NCI-H526 treated with DMSO at 0.1 percent for 48 hours (cell line): ENCODE data around the gene SYNJ2.

Source experiments
- DNase-seq: peaks from one replicate; lab custom pipeline; 2025; lab: John Stamatoyannopoulos, UW

The SYNJ2 gene

DNA sequence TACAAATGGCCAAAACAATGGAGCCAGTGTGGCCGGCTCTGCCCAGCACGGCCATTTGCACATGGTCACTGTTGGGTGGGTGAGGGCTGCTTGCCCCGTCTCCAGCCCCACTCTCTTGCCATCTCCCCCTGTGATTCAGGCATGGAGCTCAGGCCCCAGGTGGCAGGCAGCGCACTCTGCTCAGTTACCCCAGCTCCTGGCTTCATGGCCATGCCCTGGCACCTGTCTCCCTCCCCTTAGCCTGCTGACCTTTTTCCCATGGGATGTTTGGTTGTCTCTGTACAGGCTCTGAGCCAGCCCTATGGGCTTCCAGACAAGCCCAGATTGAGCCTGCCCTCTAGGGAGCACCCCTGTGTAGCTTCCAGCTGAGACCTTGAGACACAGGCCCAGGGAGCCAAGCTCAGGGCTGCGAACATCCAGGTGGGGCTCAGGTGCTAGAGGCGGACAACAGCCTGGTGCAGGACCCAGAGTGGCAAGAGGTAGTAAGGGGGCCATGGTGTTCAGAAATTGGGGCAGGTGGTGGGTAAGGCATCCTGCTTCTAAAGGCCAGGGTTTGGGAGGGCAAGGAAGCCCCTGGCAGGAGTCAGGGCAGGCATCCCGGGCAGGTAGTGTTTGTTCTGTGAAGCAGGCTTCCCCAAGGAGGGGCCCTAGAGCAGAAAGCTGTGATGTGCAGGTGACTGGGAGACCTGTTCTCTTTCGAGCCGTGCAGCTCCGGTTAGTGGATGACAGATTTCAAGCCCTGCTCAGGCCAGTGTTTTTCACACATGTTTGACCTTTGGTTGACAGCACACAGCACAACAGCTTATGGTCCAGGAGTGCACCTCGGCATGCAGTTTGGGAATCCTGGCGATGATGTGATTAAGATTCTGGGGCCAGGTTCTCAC, 17.7 kb downstream of the SYNJ2 start:
- DNase-seq = no peak

DNA sequence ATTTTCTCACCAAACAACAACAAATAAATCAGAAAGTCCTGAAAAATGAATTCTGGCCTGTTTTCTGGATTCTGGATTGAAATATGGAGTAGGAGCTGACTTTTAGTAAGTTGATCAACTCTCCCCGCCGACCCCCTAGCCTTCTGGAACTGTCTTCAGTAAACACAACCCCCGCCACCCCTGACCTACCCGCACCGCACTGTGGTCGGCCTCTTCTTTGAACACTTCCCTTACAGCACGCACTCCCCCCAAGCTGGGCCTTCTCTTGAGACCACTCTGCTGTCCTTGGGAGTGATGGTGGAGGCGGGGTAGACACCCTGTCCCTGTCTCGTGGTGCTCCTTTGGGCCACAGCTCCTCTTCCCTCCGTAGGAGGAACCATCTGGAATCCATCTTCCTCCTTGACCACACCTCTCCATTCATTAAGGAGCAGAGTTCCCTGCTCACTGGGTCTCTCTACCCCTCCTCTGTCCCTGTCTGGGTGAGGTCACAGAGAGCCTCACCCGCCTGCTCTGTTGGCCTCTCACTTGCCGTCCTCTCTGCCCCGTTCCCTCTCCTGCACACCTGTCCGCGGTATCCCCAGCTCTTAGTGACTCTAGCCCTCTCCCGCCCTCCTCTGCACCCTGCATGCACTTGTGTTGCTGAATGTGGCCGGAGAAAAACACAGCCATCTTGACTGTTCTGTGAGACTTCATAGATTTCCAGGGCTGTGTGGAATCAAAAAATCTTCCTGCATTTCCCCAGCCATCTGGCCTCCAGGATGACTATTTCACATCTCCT, 19.1 kb downstream of the SYNJ2 start:
- DNase-seq = no peak

DNA sequence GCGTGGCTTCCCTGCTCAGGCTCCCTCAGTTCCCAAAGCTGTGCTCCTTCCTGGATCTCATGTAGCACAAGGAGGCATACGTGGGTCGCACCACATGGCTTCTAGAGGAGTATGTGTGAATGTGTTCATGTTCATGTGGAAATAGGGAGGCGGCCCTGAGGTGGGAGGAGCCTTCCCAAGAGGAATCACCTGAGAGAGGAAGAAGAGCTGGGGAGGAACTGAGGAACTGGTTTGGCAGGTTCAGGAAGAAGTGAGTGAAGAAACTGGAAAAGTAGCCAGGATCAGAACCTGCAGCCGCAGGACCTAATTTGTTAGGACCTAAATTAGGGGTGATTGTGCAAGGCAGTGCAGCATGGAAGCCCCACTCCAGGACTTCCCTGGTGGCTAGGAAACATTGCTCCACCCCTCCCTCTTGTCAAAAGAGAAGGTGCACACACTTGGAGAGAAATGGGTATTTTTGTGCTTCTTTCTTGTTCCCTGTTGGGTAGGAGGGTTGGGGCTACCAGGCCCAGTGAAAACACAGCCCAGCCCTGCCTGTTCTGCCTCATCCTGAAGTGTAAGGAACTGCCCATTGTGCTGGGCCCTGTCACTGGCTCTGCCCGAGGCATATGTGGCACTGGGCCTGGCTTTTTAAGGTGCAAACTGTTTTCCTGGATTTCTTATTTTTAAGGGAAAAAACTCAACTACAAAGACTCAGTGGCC, 20.7 kb downstream of the SYNJ2 start:
- no peak for DNase-seq

DNA sequence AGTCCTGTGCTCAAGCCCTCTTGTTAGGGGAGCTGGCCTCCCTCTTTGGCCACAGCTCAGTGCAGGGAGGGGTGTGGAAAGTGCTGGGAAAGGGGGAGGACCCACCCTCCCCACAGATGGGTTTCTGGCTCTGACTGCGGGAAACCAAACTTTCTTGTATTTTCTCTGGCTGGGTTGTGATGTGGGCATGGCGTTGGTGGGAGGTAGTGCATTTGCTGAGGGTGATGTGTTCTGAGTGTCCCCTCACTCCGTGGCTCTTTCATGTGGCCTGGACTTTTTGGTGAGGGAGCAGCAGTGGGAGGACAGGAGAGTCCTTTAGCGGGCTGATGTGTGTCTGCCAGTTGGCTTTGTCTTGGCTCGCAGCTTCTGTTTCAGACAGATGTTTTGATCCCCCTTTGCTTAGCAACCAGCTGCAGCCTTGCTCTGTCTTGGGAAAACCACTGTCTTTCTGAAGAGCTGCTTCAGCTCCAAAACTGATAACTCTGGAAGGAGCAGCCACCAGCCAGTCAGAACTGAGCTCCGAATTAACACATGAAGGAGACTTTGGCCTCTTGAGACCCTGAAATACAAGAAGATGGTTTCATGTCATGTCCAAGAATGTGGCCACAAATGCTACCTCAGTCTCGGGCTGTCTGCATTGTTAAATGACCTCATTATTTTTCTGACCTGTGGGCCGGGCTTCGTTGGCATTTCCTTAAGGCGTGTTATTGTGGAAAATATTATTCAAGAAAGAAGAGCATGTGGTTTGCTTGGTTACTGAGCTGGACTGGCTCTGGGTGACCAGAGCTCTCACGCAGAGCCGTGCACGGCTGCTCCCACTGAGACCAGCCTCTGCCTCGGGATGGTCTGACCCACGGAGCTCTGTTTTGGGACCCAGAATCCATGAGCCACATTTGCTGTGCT, 21.5 kb downstream of the SYNJ2 start:
- DNase-seq = no peak

DNA sequence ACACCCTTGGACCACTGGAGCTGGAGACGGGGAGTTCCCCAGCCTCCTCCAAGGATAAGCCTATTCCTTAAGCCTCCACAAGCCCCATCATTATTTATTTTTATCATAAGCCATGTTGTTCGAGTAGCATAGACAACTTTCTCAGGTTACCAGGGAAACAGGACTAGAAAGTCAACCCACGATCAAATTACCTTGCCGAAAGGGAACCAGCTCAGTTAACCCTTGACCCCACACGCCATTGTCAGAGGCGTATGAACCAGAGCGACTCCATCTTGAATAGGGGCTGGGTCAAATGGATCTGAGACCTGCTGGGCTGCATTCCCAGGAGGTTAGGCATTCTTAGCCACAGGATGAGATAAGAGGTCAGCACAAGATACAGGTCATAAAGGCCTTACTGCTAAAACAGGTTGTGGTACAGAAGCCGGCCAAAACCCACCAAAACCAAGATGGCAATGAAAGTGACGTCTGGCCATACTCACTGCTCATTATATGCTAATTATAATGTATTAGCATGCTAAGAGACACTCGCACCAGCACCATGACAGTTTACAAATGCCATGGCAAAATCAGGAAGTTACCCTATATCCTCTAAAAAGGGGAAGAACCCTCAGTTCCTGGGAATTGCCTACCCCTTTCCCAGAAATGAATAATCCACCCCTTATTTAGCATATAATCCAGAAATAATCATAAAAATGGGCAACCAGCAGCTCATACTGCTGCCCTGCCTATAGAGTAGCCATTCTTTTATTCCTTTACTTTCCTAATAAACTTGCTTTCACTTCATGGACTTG, 22.4 kb downstream of the SYNJ2 start:
- no peak for DNase-seq

DNA sequence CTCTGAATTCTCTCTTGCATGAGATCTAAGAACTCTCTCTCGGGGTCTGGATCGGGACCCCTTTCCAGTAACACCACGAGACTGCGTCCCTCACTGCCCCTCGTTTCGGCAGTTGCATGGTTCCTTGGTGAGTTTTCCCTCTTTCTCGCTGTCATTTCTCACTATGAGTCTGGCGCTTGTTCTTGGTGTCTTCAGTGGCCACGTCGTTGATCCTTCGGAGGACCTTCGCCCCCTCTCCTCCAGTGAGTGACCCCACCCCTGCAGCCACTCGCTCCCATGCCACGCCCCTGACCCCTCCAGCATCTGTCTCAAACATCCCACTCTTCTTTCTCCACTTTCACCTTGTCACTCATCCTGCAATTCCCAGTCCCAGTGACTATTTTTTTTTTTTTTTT, 23.0 kb downstream of the SYNJ2 start:
- no peak for DNase-seq

DNA sequence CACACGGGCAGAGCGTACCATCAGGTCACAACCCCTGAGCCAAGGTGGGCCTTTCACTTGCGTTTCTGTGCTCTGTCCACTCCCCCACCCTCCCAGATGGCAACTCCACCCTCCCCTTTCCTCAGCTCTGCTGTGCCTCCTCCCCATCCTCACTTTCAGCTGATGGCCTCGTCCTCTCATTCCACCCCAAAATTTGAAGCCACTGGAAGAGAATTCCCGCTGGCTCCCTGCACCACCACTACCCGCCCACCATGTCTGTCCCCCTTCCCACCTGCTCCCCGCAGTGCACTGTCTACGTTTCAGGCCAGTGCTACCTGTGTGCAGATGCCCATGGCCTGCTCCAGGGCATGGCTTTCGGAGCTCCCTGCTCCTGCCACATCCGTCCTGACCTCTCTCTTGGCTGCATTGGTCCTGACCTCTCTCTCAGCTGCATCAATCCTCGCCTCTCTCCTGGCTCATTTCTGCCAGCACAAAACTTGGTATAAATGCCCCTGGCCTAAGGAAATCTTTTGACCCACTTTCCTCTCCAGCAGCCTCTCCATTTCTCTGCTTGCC, 24.0 kb downstream of the SYNJ2 start:
- DNase-seq = no peak

DNA sequence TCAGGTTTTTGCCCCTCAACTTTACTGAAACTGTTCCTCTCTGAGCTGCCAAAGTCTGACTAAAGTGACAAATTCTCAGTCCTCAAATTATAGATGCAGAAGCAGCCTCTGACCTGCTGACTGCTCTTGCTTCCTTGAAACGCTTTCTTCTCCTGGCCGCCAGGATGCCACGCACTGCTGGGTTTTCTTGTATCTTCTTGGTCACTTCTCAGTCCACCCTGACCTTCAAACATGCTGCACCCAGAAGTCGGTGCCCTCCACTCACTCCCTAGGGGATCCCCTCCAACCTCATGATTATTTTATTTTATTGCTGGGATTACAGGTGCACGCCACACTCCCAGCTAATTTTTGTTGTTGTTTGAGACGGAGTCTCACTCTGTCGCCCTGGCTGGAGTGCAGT, 24.7 kb downstream of the SYNJ2 start:
- DNase-seq = no peak

DNA sequence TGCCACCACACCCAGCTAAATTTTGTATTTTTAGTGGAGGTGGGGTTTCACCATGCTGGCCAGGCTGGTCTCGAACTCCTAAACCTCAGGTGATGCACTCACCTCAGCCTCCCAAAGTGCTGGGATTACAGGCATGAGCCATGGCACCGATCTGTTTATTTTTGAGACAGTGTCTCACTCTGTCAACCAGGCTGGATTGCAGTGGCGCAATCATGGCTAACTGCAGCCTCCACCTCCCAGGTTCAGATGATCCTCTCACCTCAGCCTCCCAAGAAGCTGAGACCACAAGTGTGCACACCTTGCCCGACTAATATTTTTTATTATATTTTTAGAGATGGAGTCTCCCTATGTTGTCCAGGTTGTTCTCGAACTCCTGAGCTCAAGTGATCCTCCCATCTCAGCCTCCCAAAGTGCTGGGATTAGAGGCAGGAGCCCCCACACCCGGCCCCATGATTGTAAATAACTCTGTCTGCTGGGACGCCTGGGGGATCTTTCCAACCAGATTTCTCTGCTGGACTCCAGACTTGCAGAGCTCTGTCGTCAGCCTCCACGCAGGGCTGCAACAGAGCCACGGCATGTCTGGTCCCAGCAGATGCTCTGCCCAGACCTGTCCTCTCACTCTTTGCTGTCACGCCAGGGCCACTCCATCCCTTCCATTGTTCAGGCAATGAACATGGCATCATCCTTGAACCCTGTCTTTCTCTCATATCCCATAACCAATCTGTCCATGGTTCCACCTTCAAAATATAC, 25.3 kb downstream of the SYNJ2 start:
- no peak for DNase-seq

DNA sequence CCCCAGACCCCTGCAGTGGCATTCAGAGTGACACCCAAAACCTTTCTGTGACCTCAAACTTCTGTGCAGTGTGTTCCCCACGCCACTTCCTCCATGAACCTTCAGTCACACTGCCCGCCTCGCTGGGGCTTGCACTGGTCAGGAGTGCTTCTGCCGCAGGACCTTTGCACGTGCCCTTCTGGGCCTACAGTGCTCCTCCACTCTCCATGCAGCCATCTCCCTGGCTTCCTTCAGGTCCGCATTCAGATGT, 27.1 kb downstream of the SYNJ2 start:
- no peak for DNase-seq

DNA sequence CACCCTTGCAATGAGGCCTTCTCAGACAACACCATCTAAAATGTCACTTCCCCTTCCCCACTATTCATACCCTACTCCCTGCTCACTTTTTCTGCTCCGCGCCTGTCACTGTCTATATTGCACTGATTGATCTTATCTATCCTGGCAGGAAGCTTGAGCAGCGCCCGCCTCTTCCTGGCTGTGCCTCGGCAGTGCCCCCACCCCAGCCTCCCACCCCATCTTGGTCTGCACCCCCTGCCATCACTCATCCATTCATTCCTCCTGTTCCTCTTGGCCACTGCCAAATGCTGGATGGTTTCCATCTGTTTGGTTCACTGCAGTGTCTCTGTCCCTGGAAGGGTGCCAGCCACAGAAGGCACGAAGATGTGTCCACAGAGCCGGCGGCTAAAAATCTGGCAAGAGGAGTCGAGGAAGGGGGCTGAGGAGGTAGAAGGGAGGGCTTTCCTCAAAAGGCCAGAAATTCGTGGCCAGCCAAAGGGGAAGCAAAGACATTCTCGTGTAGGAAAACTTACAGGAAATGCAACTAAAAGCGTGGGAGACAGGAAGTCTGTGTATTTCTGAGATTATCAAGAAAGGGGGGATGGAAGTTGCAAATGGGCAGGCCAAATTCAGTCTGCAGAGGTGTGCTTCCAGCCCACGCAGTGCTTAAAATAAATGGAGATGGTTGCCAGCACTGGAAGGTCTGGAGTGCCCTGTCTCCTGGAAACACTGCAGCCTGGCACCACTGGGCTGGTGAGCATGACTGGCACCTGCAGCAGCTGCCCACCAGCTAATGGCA, 27.6 kb downstream of the SYNJ2 start:
- DNase-seq = no peak

DNA sequence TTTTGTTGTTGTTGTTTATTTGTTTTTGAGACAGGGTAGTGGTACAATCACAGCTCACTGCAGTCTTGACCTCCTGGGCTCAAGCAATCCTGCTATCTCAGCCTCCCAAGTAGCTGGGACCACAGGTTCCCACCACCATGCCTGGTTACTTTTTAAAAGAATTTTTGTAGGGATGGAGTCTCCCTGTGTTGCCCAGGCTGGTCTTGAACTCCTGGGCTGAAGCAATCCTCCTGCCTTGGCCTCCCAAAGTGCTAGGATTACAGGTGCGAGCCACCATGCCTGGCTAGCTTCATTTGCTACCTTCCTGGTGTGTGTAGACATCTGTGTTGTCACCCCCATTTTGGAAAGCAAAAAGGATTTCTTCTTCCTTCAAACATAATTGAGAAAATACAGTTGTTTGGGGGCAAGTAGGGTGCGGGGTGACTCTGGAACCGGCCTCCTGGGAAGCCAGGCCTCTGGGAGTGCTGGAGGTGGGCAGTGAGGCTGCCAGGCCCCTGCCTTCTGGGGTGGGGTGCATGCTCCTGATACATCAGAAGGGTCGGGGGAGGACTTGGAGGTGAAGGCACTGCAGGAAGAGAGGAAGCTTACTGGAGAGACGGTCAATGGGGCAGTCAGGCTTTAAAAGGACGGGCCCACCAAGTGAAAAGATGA, 28.4 kb downstream of the SYNJ2 start:
- no peak for DNase-seq

DNA sequence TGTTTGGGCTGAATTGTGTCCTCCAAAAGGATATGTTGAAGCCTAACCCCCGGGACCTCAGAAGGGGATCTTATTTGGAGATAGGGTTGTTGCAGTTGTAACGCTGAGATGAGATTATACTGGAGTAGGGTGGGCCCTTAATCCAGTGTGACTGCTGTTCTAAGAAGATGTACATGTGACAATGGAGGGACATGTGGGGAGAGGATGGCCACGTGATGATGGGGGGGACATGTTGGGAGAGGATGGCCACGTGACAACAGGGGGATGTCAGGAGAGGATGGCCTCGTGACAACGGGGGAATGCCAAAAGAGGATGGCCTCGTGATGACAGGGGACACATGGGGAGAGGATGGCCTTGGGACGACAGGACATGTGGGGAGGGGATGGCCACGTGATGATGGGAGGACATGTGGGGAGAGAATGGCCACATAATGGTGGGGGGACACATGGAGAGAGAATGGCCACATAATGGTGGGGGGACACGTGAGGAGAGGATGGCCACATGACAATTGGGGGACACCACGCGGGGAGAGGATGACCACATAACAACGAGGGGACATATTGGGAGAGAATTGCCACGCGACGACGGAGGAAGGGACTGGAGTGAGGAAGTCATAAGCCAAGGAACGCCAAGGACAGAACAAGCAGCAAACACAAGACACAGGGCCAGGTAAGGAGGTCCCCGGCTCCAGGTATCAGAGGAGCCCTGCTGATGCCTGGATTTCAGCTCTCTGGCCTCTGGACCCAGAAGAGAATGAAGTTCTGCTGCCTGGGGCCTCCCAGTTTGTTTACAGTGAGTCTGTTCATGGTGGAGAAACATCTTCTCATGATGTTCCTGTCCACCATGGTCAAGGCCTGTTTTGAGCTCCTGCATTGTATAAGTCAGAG, 29.2 kb downstream of the SYNJ2 start:
- no peak for DNase-seq

DNA sequence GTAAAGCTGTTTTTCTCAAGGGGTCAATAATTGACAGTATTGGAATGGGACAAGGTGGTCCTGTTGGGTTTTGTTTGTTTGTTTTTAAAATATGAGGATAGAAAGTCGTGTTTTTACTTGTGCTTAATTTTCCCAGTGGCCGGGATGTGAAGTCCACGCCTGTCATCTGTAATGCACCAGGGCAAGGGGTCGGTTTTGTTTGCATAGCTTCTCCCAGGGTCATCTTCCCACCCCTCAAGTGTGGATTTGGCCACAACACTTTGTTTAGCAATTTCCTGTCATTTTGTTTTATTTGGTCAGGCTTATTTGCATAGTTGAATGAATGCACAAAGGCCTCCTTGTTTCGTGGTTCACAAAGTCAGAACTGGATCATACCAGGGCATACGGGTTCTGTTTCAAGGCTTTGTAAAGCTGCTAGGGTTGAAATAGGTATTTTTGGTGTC, 29.8 kb downstream of the SYNJ2 start:
- DNase-seq = peak; percentile 63

DNA sequence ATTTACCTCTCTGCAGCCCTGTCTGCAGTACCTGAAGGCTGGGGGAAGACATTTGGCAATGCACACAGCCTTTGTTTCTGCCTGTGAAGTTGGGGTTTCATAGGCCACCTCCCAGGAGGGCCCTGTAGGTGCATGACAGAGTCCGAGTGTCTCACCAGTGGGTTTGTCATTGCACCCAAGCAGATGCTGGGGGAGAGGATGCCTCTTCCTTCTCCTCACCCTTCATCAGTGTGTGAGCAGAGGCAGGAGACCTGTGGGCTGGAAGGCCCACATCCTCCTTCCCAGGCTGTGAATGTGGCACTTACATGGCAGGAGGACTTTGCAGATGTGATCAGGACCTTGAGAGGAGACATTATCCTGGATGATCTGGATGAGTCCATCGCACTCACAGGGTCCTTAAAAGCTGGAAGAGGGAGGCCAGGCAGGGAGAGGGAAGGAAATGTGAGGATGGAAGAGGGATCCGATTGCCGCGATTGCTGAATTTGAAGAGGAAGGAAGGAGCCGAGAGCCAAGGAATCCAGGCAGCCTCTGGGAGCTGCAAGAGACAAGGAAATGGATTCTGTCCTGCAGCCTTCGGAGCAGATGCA, 30.4 kb downstream of the SYNJ2 start:
- DNase-seq = peak; percentile 63

DNA sequence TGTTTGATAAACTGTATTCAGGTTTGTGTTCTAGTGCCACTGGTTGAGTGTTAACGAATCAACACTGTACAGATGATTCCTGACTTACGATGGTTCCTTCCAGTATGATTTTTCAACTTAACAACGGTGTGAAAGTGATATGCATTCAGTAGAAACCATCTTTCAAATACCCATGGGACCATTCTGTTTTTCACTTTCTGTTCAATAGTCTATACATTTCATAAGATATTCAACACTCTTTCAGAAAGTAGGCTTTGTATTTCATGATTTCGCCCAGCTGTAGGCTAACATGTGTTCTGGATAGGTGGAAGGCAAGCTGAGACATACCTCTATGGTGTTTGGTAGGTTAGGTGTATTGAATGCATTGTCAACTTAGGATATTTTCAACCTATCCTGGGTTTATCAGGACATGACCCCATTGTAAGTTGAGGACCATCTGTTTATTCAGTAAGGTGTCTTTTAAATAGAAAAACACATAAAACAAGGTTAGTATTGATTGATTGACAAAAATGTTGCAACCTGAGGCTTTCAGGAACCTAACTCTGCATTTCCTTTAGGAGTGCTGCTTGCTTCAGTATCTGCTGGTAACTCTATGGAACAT, 32.3 kb downstream of the SYNJ2 start:
- DNase-seq = no peak
